Measurements from ENCODE around the gene CRLF1.
A peak's percentile ranks its signal among the peaks of the same experiment; 100 is the strongest.

CRLF1 gene

DNA sequence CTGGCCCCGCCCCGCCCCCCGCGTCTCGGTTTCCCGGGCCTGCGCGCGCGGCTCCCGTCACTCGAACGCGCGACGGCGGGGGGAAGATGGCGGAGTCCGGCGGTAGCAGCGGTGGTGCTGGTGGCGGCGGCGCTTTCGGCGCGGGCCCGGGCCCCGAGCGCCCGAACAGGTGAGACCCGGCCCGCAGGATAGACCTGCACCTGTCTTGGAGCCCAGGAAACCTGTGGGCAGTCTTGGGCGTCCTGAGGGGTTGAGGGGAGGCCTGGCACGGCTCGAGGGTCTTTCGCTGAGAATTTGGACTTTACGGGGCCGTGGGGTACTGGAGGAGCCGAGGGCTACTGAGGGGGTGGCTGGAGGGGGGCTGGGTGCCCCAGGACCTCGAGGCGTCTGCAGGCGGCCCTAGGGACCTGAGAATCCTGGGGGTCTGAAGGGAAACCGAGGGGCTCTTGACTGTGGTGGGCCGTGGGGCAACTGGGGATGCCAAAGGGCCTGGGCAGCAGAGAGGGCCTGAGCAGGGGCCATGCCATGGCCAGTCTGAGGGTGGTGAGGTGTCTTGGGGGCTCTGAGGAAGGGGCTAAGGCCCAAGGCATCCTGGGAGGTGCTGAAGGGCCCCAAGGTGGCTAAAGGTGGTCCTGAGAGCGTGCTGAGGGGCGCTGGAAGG lies 30.5 kb upstream of the CRLF1 start, which contains the start of gene KLHL26:
Gene KLHL26 (plus strand): TSS at position 60 of the 661 bp plus-strand sequence. CDS start 27 bp downstream, at position 87.
- peak within 1 kb of the TSS; percentile 97 for H3K4me3 ChIP-seq (ENCODE audit: low read depth, low read length)
- TF ChIP-seq, protein P1, sequence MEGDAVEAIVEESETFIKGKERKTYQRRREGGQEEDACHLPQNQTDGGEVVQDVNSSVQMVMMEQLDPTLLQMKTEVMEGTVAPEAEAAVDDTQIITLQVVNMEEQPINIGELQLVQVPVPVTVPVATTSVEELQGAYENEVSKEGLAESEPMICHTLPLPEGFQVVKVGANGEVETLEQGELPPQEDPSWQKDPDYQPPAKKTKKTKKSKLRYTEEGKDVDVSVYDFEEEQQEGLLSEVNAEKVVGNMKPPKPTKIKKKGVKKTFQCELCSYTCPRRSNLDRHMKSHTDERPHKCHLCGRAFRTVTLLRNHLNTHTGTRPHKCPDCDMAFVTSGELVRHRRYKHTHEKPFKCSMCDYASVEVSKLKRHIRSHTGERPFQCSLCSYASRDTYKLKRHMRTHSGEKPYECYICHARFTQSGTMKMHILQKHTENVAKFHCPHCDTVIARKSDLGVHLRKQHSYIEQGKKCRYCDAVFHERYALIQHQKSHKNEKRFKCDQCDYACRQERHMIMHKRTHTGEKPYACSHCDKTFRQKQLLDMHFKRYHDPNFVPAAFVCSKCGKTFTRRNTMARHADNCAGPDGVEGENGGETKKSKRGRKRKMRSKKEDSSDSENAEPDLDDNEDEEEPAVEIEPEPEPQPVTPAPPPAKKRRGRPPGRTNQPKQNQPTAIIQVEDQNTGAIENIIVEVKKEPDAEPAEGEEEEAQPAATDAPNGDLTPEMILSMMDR (IDR thresholded peaks at IDR 0.05; ENCODE audit: insufficient read depth, low read depth, low read length, missing control alignments) = no peak
- DNase-seq (ENCODE audit: low read depth) = no peak

DNA sequence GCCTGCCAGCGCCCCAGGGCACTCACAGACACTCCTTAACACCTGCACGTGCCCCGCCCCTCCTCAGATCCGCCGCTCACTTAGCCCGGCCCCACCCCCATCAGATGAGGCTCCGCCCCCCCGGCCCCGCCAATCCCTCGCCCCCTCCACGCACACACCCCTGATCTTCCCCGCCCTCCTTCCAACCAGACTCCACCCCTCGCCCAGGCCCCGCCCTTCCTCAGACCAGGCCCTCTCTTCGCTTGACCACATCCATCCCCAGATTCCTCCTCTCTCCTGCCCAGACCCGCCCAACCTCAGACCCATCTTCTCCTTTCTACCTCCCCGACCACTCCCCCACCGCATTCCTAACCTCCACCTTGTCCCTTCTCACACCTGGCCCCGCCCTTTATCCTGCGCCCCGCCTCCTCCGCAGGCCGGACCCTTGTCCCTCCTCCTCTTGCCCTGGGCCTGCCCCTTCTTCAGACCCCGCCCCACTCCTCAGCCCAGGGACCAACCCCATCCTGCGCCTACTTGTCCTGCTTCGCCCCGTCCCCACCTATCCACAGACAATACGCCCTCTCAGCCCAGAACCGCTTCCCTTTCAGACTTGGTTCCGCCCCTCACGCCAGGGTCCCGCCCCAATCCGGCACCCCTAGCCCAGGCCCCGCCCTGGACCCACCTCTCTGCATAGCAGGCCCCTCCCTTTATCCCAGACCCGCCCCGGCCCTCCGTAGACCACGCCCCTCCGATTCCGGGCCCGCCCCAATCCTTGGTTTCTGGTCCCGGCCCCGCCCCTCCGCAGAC lies 29.8 kb upstream of the CRLF1 start:
- peak; percentile 98 for DNase-seq (ENCODE audit: low read depth)
- TF ChIP-seq, protein P1 (IDR thresholded peaks at IDR 0.05; ENCODE audit: insufficient read depth, low read depth, low read length, missing control alignments) = no peak
- peak overlapping the region; percentile 60 for H3K4me3 ChIP-seq (ENCODE audit: low read depth, low read length)

DNA sequence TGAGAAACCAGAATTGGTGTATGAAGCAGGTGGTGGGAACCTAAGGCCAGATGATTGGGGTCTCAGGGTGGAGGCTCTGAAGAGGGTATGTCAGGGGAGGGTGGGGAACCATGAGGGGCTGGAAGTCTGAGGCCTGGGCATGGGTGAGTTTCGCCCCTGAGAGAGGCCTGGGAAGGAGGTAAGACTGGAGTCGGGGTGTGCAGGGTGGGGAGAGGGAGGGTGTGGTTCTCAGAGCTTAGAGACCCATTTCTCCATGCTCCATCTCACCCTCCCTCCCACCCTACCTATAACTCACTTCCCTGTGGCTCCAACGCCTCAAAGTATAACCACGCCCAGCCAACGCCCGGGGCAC lies 29.2 kb upstream of the CRLF1 start:
- DNase-seq (ENCODE audit: low read depth) = no peak
- no peak overlapping the region for H3K4me3 ChIP-seq (ENCODE audit: low read depth, low read length)
- TF ChIP-seq, protein P1 (IDR thresholded peaks at IDR 0.05; ENCODE audit: insufficient read depth, low read depth, low read length, missing control alignments) = no peak

DNA sequence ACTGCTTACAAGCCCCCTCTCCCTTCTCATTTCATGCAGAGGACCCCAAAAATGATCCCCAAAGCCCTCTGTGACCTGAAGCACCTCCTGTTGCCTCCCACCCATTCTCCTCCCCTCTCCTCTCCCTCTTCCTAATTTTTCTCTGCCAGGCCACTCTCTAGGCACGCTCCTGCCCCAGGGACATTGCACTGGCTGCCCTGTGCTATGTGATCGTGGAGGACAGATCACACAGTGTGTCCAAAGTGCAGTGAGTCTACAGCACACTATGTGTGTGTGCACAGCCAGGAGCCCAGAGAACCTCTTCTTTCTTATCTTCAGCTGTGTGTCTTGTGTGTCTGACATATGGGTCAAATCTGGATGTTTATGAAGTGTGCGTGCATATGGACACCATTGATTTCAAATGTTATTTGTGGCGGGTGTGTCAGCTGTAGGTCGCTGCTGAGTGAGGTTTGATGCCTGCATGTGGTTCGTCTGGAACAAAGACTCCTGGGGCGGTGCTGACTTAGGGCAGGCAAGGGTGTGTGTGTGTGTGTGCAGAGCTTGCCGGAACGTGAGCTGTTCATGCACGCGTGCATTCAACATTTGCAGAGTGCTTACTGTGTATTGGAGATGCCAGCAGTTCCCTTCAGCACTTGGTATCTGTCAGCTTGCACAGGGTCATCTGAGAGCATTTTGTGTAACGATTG lies 28.2 kb upstream of the CRLF1 start:
- no peak for DNase-seq (ENCODE audit: low read depth)
- TF ChIP-seq, protein P1 (IDR thresholded peaks at IDR 0.05; ENCODE audit: insufficient read depth, low read depth, low read length, missing control alignments) = no peak

DNA sequence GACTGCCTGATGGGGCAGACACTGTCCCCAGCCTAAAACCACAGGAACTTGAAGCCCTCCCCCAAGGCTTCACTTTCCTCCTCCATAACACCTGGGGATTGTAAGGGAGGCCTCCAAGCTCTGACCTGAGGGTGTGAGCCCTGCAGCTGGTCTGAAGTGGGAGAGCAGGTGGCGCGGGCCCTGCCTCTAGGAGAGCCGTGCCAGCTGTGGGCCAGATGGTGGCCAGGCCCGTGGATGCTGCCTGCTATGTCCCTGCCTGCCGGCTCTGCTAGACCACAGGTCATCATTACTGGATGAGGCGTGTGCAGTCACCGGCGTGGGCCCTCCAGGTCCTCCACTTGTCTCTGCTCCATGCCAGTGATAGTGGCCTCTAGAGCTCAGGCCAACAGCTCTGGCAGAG lies 26.7 kb upstream of the CRLF1 start:
- TF ChIP-seq, protein P1 (IDR thresholded peaks at IDR 0.05; ENCODE audit: insufficient read depth, low read depth, low read length, missing control alignments) = no peak
- H3K4me3 ChIP-seq (ENCODE audit: low read depth, low read length) = no peak overlapping the region
- DNase-seq (ENCODE audit: low read depth) = no peak

More for the DNA sequence above, 28.2 kb upstream of the CRLF1 start:
- no peak overlapping the region for H3K4me3 ChIP-seq (ENCODE audit: low read depth, low read length)

DNA sequence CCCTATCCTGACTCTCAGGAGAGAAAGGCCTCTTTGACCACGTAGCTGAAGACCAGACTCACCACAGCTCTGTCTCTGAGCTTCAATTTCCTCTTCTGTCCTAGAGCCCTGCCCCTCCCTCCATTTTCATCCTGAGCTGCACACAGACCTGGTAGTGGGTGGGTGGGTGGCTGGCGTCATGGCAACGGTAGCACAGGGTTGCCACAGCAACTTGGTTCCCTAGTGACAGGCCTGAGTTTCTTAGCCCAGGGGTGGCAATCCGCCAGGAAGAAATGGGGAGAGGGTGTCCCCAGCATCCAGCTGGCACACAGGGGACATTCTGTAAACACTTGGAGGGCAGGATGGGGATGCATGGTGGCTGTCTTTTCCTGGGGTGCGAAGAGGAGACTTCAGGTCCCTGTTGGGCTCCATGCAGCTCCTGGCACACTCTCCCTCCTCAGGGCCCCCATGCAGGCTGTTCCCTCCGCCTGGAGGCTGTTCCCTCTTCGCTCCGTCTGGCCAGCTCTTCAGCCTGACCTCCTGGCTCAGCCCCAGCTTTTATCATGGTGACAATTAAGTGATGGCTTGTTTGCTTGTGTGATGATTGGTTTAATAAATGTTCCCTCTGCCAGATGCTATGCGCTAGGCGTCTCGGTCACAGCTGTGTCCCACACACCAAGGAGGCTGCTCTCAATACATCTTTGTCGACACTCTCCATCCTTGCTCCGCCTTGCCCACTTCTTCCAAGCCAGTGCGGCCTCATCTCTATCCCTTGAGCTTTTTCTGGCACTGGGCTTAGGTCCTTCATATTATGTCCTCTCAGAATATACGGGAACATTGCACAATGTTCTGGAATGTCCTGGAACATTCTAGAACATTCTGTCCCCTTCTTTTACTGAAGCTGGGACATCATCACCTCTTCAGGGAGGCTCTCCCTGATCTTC lies 22.8 kb upstream of the CRLF1 start:
- no peak for DNase-seq (ENCODE audit: low read depth)
- TF ChIP-seq, protein P1 (IDR thresholded peaks at IDR 0.05; ENCODE audit: insufficient read depth, low read depth, low read length, missing control alignments) = no peak
- no peak overlapping the region for H3K4me3 ChIP-seq (ENCODE audit: low read depth, low read length)
